Renal cortex interstitium (tissue), 11 donors: ENCODE measurements around the gene OXLD1. TPM values are rescaled to one million over a fixed set of nuclear protein-coding genes. Genes with fewer than 3 reads are reported as not detected.
A peak's percentile ranks its signal among the peaks of the same experiment; 100 is the strongest.
"Not testable (repeated sequence)": the region's sequence is repeated elsewhere in the genome, so short reads cannot be mapped to it uniquely, and the experiment has no call there.

Experiments
- DNase-seq, 11 donors: peaks; one replicate each; pipeline ENCODE4 v3.0.0-alpha.2; 2013; ENCODE audit warnings: low read depth in 9 of 11, low spot score in 4 of 11; ENCODE audit errors: extremely low read depth in 1 of 11
- polyA plus RNA-seq, 3 donors: library from polyadenylated mRNA; unstranded; fragments of 120-200 nt; gene quantifications; one replicate each; pipeline ENCODE4 v1.2.1, GENCODE V29; 2013; ENCODE audit not compliant: insufficient read length in 3 of 3

OXLD1 gene
- polyA plus RNA-seq, 3 donors, result 12.5 to 22.3 (median 17.8) TPM

- no peak for DNase-seq
Observed at GRCh38 chr17:81641825-81642489, 24.4 kb downstream of the OXLD1 start.

- no peak for DNase-seq
Observed at GRCh38 chr17:81640011-81640410, 26.4 kb downstream of the OXLD1 start.

- no peak for DNase-seq
Observed at GRCh38 chr17:81638683-81639082, 27.7 kb downstream of the OXLD1 start.

GRCh38 chr17:81636505-81637288, 29.7 kb downstream of the OXLD1 start, which contains the start of the genes NPLOC4 and TSPAN10:
Gene NPLOC4 (minus strand): TSS chr17:81637112. CDS start chr17:81636930, 182 bp downstream.
Gene TSPAN10 (plus strand): TSS chr17:81637196. CDS start chr17:81642413, 5,217 bp downstream.
- DNase-seq, result peak; percentile 67 to 85 (median 80)

- no peak for DNase-seq
Observed at GRCh38 chr17:81635973-81636504, 30.4 kb downstream of the OXLD1 start.

- no peak for DNase-seq
Observed at GRCh38 chr17:81635431-81635830, 31.0 kb downstream of the OXLD1 start.

- no peak for DNase-seq
Observed at GRCh38 chr17:81631482-81631881, 34.9 kb downstream of the OXLD1 start.

- DNase-seq, result no peak
Observed at GRCh38 chr17:81630274-81630673, 36.1 kb downstream of the OXLD1 start.

- no peak for DNase-seq
Observed at GRCh38 chr17:81621494-81622130, 44.8 kb downstream of the OXLD1 start.

- DNase-seq, result not testable (repeated sequence)
Observed at GRCh38 chr17:81618307-81618706, 48.1 kb downstream of the OXLD1 start.

GRCh38 chr17:81616877-81617276, 49.5 kb downstream of the OXLD1 start:
- DNase-seq, result no peak

- no peak for DNase-seq
Observed at GRCh38 chr17:81615401-81615930, 50.9 kb downstream of the OXLD1 start.

Other genes starting within 250 kb of the OXLD1 start
- 1,000 to 10,000 TPM; 2,933 to 3,390 (median 3,165) TPM for gene ACTG1, start 153.8 kb downstream of the OXLD1 start, polyA plus RNA-seq
- 1 to 10 TPM; 1.2 to 2.4 (median 1.6) TPM for gene FSCN2, start 138.2 kb downstream of the OXLD1 start, polyA plus RNA-seq
- 10 to 100 TPM; 16.5 to 34.0 (median 27.0) TPM for gene FAAP100, start 114.3 kb downstream of the OXLD1 start, polyA plus RNA-seq
- 10 to 100 TPM; 53.8 to 73.2 (median 54.3) TPM for gene NPLOC4, start 29.5 kb downstream of the OXLD1 start, polyA plus RNA-seq
- 1 to 10 TPM; 1.5 to 6.6 (median 3.9) TPM for gene TSPAN10, start 29.4 kb downstream of the OXLD1 start, polyA plus RNA-seq
- 10 to 100 TPM; 10.0 to 12.1 (median 10.2) TPM for gene PDE6G, start 10.1 kb downstream of the OXLD1 start, polyA plus RNA-seq
- 10 to 100 TPM; 10.8 to 17.7 (median 14.8) TPM for gene CCDC137, start 132 bp upstream of the OXLD1 start, polyA plus RNA-seq
- 10 to 100 TPM; 46.4 to 53.3 (median 50.0) TPM for gene ARL16, start 17.2 kb upstream of the OXLD1 start, polyA plus RNA-seq
- gene HGS, start 17.4 kb upstream of the OXLD1 start, polyA plus RNA-seq, result 100 to 1,000 TPM in 2 of 3 donors, 10 to 100 TPM in 1; 87.7 to 111 (median 107) TPM
- gene MRPL12, start 36.8 kb upstream of the OXLD1 start, polyA plus RNA-seq, result 10 to 100 TPM; 40.1 to 60.5 (median 45.7) TPM
- 10 to 100 TPM; 11.5 to 19.3 (median 18.9) TPM for gene SLC25A10, start 45.7 kb upstream of the OXLD1 start, polyA plus RNA-seq
- 10 to 100 TPM in 2 of 3 donors, 1 to 10 TPM in 1; 7.1 to 17.7 (median 12.5) TPM for gene GCGR, start 137.5 kb upstream of the OXLD1 start, polyA plus RNA-seq
- gene MCRIP1, start 166.7 kb upstream of the OXLD1 start, polyA plus RNA-seq, result 100 to 1,000 TPM in 2 of 3 donors, 10 to 100 TPM in 1; 61.8 to 109 (median 107) TPM
- under 1 TPM; 0.12 to 0.45 (median 0.17) TPM for gene PPP1R27, start 168.4 kb upstream of the OXLD1 start, polyA plus RNA-seq
- 100 to 1,000 TPM; 401 to 475 (median 404) TPM for gene P4HB, start 193.9 kb upstream of the OXLD1 start, polyA plus RNA-seq
- 100 to 1,000 TPM; 145 to 242 (median 217) TPM for gene ARHGDIA, start 204.7 kb upstream of the OXLD1 start, polyA plus RNA-seq
- gene ALYREF, start 225.0 kb upstream of the OXLD1 start, polyA plus RNA-seq, result 10 to 100 TPM; 66.5 to 99.3 (median 76.1) TPM
- gene ANAPC11, start 225.1 kb upstream of the OXLD1 start, polyA plus RNA-seq, result 100 to 1,000 TPM in 1 of 3 donors, 10 to 100 TPM in 2; 63.8 to 110 (median 93.7) TPM
- 1 to 10 TPM in 1 of 3 donors, under 1 TPM in 2; 0.93 to 1.4 (median 0.97) TPM for gene NPB, start 235.6 kb upstream of the OXLD1 start, polyA plus RNA-seq
- 10 to 100 TPM; 40.1 to 48.5 (median 45.5) TPM for gene PCYT2, start 244.8 kb upstream of the OXLD1 start, polyA plus RNA-seq